ENCODE data around the gene MCAT. TPM values are rescaled to one million over a fixed set of nuclear protein-coding genes. Genes with fewer than 3 reads are reported as not detected.

MCAT gene
- total and polyA plus RNA-seq, 2 of the 4 experiments (the other 2 are of a cell fraction), result 7.3 to 19.7 TPM

- Histone ChIP-seq H3K56ac (ENCODE audit: extremely low read depth, insufficient read depth, low read length) (no peak overlapping the region), H3K36me3 (ENCODE audit: control insufficient read depth, insufficient read depth, low read length) (peaks cover 17% of the 10 kb centered on the region; the same call in 1 of the 2 replicates), H3K14ac (replicated peaks; ENCODE audit: low read depth, low read length) (no peak overlapping the region), H3K23ac (ENCODE audit: low read depth, low read length) (no peak overlapping the region), H2AK5ac (ENCODE audit: low read depth, low read length) (no peak overlapping the region), H4K91ac (ENCODE audit: insufficient read depth, low read depth, low read length) (no peak overlapping the region), H2BK5ac (ENCODE audit: low read depth, low read length, poor library complexity, severe bottlenecking) (no peak overlapping the region), H2AFZ (replicated peaks; ENCODE audit: low read length, poor library complexity) (no peak overlapping the region), H2BK15ac (ENCODE audit: low read depth, low read length) (no peak overlapping the region), H3K18ac (ENCODE audit: low read depth, low read length) (no peak overlapping the region), H4K20me1 (ENCODE audit: insufficient read depth, low read length) (peaks cover 17% of the 10 kb centered on the region), H2AK9ac (replicated peaks; ENCODE audit: low read depth, low read length, poor library complexity) (no peak overlapping the region), H4K8ac (ENCODE audit: low read depth in 2 of 2, low read length in 2 of 2) (no peak overlapping the region), H3K4me1 (ENCODE audit: control insufficient read depth, insufficient read depth, low read length) (peaks cover 6% of the 10 kb centered on the region), H3K4ac (ENCODE audit: low read depth, low read length) (no peak overlapping the region), H3K27ac (ENCODE audit: insufficient read depth, low read length) (no peak overlapping the region), H3K4me3 (ENCODE audit: insufficient read depth, low read depth, low read length) (no peak overlapping the region), H4K5ac (ENCODE audit: low read depth, low read length) (no peak overlapping the region), H3K9ac (ENCODE audit: low read depth, low read length) (no peak overlapping the region), H3K9me3 (ENCODE audit: control insufficient read depth, insufficient read depth, low read length) (no peaks in the 10 kb centered on the region), H3K27me3 (ENCODE audit: control insufficient read depth, insufficient read depth, low read length) (no peaks in the 10 kb centered on the region), H3K4me2 (ENCODE audit: low read depth, low read length) (no peak overlapping the region), H3K9me1 (ENCODE audit: insufficient read depth, low read length) (peaks cover 18% of the 10 kb centered on the region), H2BK20ac (ENCODE audit: low read depth, low read length) (no peak overlapping the region), H3K79me1 (ENCODE audit: low read depth in 1 of 2, low read length in 2 of 2) (peaks cover 3 to 48% of the 10 kb centered on the region in 2 experiments; a peak in 3 of 4 replicates), H2BK120ac (ENCODE audit: low read depth, low read length) (no peak overlapping the region)
- dilution Hi-C loops (cut with HindIII; ENCODE audit: low sequenced_read_pairs, unreplicated experiment) (no loop called here), intact Hi-C loops (cut with micrococcal nuclease) (no loop called here), in situ Hi-C loops (cut with MboI; ENCODE audit: low sequenced_read_pairs) (no loop called here)
- BruUV-seq (replicated peaks), result no TSS peak
- ChIA-PET POLR2A (ENCODE audit: unreplicated experiment) (no interaction called here), CTCF (interaction anchor here (0.6 kb wide), 1 partner anchor 393 kb away, joined by 3 read pairs; no protein-coding TSS in a partner anchor)
- TF ChIP-seq CEBPB (IDR thresholded peaks at IDR 0.05; ENCODE audit: low read depth, low read length), result no peak
- TF ChIP-seq, protein P1, sequence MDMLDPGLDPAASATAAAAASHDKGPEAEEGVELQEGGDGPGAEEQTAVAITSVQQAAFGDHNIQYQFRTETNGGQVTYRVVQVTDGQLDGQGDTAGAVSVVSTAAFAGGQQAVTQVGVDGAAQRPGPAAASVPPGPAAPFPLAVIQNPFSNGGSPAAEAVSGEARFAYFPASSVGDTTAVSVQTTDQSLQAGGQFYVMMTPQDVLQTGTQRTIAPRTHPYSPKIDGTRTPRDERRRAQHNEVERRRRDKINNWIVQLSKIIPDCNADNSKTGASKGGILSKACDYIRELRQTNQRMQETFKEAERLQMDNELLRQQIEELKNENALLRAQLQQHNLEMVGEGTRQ (IDR thresholded peaks at IDR 0.05; ENCODE audit: low read depth, low read length), result no peak
- no peak for TF ChIP-seq CHD1 (IDR thresholded peaks at IDR 0.05; ENCODE audit: low read depth, low read length)
- DNase-seq (no peak), ATAC-seq (ENCODE audit: low read depth) (no peak)
- WGBS, 2 experiments (ENCODE audit: extremely low coverage in 2 of 2, insufficient read length in 1 of 2), result 94% methylated on average over 8 of the region's 17 CpGs; no CpG with 5 or more reads in 1 of the 2 experiments
These were observed 39.5 kb upstream of the MCAT start for GRCh38 chr22:43182726-43183125.

Data from IMR-90 (cell line).